HG03159 (cell line): Measurements from ENCODE around the gene LDLRAD3.

Source experiments
- ATAC-seq: cut with Tn5 transposase; IDR thresholded peaks from one replicate; pipeline ENCODE4 v1.9.1; 2021; ENCODE audit warnings: mild to moderate bottlenecking, moderate library complexity; ENCODE audit not compliant: unreplicated experiment

LDLRAD3 gene

DNA sequence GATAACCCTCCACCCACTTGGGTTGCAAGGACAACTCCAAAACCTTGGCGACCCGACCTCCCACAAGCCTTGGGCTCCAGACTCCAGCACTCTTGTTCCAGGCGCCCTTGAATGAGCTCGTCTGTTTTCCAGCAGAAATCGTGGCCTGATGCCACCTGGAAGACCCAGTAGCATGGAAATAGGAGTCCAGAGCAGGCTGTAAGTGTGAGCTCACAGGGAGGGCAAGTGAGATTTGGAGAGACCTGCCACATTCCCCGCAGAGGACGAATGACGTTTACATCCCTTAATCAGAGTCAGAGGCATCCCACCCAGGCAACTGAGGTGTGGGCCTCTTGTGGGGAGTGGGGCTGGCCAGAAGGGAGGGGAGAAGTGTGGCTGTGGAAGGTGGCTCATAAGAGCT, 71.9 kb downstream of the LDLRAD3 start:
- no peak for ATAC-seq

GRCh38 chr11:36016263-36016662, 72.4 kb downstream of the LDLRAD3 start:
- no peak for ATAC-seq

DNA sequence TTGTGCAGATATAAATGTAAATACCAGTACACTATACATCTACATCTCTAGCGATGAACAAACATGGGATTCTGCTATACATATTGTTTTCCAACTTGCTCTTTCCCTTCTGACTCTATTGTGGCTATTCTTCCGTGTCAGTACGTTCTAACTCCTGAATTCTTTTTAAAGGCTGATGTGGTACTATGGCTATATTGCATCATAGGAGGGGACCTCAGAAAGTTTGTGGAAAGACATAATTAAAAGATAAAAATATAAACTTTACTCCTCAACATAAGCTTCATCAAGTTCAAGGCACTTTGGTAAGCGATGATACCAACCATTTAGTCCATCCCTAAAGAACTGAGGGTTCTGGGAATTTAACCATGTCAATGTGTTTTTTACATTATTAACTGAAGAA, 72.8 kb downstream of the LDLRAD3 start:
- ATAC-seq = no peak

- ATAC-seq = no peak
These were observed 75.2 kb downstream of the LDLRAD3 start for GRCh38 chr11:36019005-36019596.

GRCh38 chr11:36019722-36020121, 75.9 kb downstream of the LDLRAD3 start:
- no peak for ATAC-seq

DNA sequence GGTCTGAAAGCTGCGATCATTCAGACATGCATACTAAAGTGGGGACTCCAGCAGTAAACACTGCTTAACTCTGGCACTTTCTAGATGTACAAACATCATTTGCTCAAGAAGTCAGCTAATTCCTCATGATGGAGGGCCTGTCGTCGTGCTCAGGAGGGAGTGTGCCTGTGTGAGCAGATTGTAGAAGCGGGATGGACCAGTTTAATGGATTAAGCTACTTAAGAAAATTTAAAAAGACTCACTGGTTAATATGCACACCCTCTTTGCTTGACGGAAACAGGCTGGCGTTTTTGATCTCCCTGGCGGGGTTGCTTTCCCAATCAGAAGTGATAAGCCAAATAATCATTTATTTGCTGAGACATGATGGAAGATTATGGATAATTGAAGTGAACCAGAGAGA, 79.0 kb downstream of the LDLRAD3 start:
- no peak for ATAC-seq

GRCh38 chr11:36023922-36024321, 80.1 kb downstream of the LDLRAD3 start:
- ATAC-seq = no peak

DNA sequence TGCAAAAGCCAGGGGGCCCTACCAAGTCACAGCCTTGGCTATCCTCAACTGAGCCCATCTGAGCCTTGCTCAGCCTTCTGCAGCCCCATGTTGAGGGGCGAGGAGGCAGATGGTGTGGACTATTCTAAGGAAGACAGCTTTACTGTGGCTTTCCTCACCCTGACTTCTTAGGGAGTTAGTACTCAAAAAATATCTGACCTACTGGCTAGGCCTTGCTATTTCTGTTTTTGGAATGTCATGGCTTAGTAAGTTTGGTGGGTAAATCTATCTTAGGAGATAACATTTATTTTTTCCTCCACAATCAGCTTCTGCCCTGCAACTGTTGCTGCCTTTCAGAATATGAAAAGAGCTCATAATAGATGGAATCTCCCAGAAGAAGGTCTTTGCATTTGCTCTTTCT, 80.9 kb downstream of the LDLRAD3 start:
- no peak for ATAC-seq

DNA sequence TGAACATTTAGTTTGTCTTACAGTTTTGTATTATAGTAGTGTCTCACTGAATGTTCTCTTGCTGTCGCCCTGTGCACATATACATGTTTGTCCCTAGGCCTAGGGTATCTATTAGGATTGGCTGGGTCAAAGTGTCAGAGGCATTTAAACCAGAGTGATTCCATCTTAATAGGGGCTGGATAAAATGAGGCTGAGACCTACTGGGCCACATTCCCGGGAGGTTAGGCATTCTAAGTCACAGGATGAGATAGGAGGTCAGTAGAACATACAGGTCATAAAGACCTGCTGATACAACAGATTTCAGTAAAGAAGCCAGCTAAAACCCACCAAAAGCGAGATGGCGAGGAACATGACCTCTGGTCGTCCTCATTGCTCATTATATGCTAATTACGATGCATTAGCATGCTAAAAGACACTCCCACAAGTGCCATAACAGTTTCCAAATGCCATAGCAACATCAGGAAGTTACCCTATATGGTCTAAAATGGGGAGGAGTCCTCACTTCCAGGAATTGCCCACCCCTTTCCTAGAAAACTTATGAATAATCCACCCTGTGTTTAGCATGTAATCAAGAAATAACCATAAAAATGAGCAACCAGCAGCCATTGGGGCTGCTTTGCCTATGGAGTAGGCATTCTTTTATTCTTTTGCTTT, 82.6 kb downstream of the LDLRAD3 start:
- ATAC-seq = no peak

GRCh38 chr11:36027731-36028130, 83.9 kb downstream of the LDLRAD3 start:
- ATAC-seq = no peak

GRCh38 chr11:36029616-36030015, 85.8 kb downstream of the LDLRAD3 start:
- no peak for ATAC-seq

- no peak for ATAC-seq
These were observed 86.9 kb downstream of the LDLRAD3 start for GRCh38 chr11:36030731-36031281.

DNA sequence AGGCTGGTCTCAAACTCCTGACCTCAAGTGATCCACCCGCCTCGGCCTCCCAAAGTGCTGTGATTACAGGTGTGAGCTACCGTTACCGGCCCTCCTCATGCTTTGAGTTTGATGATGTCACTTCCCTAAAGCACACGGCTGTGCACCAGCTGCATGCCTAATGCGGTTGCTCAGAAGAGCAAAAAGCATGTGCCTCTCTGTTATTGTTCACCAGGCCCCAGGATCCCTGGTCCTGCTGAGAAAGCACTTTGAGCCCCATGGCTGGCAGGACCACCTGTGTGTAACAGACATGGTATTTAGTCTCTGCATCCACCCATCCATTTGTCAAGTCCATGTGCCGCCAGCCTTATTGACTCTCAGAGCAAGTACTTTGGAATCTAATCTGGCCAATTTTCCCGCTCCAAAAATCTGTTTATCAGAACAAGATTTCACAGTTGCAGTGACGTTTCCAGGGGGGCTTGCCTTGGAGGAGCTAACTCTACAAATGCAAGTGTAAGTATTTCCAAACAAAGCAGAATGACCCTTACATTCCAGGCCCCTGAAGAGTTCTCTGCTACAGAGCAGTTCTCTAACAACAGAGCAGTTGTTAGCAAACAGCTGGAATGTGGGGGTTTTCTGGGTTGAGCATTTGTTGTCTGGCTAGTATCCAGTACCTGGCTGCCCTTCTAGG, 89.4 kb downstream of the LDLRAD3 start:
- no peak for ATAC-seq

- ATAC-seq = no peak
These were observed 90.1 kb downstream of the LDLRAD3 start for GRCh38 chr11:36033936-36034335.

GRCh38 chr11:36034551-36035331, 90.9 kb downstream of the LDLRAD3 start:
- ATAC-seq = no peak

DNA sequence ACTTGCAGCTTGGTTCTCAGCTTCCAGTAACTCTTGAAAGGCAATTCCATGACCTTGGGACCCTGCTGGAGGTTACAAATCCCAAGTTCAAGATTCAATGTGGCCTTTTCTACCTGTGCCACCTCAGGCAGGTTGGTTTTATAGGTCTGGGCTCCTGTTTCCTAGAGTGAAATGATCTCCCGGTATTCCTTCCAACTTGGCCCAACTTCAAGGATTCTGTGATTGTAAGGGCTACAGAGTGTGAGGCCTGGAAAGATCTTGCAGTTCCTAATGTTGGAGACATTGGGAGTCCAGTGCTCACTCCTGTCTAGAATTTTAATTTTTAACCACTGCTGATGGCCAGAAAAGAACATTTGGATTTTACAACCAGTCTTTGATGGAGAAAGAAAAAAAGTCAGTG, 91.6 kb downstream of the LDLRAD3 start:
- no peak for ATAC-seq

GRCh38 chr11:36035999-36036398, 92.1 kb downstream of the LDLRAD3 start:
- no peak for ATAC-seq

GRCh38 chr11:36037031-36037430, 93.2 kb downstream of the LDLRAD3 start:
- no peak for ATAC-seq

GRCh38 chr11:36038541-36038940, 94.7 kb downstream of the LDLRAD3 start:
- no peak for ATAC-seq

GRCh38 chr11:36039471-36039870, 95.6 kb downstream of the LDLRAD3 start:
- no peak for ATAC-seq

DNA sequence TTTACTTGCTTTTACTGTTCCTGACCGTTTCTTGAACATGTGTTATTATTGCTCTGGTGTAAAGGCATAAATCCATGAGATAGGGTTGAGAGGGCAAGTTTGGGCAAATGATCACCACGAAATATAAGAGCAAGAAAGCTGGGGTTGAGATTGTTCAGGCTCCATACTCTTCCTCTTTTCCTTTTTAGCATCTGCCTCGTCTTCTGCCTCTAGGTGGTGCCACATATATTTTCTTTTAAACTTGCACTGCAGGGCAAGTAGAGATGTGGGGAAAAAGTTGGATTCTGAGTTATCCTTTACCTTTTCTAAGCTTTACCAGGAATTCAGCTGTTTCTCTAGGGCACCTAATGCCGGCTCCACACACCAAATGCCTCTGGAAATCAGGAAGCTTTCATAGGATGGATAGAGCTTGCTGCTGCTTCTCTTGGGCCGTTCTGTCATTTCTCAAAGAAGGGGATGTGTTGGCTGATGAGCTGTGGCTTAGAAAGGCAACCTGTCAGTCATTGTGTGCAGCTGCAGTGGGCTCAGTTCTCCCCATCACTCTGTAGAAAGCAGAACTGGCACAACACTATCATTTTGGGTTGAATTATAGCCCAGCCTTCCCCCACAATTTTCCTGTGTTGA, 98.2 kb downstream of the LDLRAD3 start:
- ATAC-seq = no peak
